IMR-90 (cell line): Measurements from ENCODE around the gene IRF4. TPM values are rescaled to one million over a fixed set of nuclear protein-coding genes. Genes with fewer than 3 reads are reported as not detected.

Experiments
- ATAC-seq: fragments of 200-7000 bp; cut with Tn5 transposase; 2 replicates; pipeline ENCODE4 v1.9.1; 2020; ENCODE audit warnings: low read depth, mild to moderate bottlenecking, moderate library complexity
- BruUV-seq: library from RNA; stranded (reverse); fragments of 400-500 nt; replicated peaks from 2 replicates; lab custom pipeline; 2021; lab: Mats Ljungman, UMichigan
- CTCF ChIA-PET: fragments of 300-600 bp; formaldehyde crosslinking; extraction: SDS; loops from one replicate; lab custom pipeline; 2021; ENCODE audit warnings: antibody characterized with exemption; lab: Yijun Ruan, JAX
- POLR2A ChIA-PET: fragments of 300-600 bp; sonication (Branson Sonifier 250); formaldehyde crosslinking; loops from one replicate; lab custom pipeline; 2022; ENCODE audit warnings: antibody characterized with exemption; ENCODE audit not compliant: unreplicated experiment; lab: Charles Lee
- DNase-seq: peaks from one replicate; pipeline ENCODE4 v3.0.0; 2013
- H2AFZ ChIP-seq: replicated peaks from 2 replicates; pipeline ENCODE3; 2013; ENCODE audit warnings: low read length, mild to moderate bottlenecking; ENCODE audit not compliant: poor library complexity
- H2AK5ac ChIP-seq: 2 replicates; pipeline ENCODE4 v1.6.1; 2013; ENCODE audit warnings: low read depth, low read length, inconsistent platforms
- H2AK9ac ChIP-seq: replicated peaks from 2 replicates; pipeline ENCODE3; 2013; ENCODE audit warnings: mild to moderate bottlenecking, low read depth, low read length, moderate library complexity; ENCODE audit not compliant: poor library complexity
- H2BK120ac ChIP-seq: 2 replicates; pipeline ENCODE4 v1.6.1; 2013; ENCODE audit warnings: low read depth, low read length, inconsistent platforms
- H2BK15ac ChIP-seq: 3 replicates; pipeline ENCODE4 v1.6.1; 2013; ENCODE audit warnings: low read depth, low read length, inconsistent platforms
- H2BK20ac ChIP-seq: 2 replicates; pipeline ENCODE4 v1.6.1; 2013; ENCODE audit warnings: low read depth, mild to moderate bottlenecking, inconsistent platforms, low read length, moderate library complexity
- H2BK5ac ChIP-seq: 2 replicates; pipeline ENCODE4 v1.6.1; 2013; ENCODE audit warnings: mild to moderate bottlenecking, low read depth, low read length, inconsistent platforms; ENCODE audit not compliant: poor library complexity, severe bottlenecking
- H3K14ac ChIP-seq: replicated peaks from 2 replicates; pipeline ENCODE4 v1.6.1; 2013; ENCODE audit warnings: low read depth, low read length, inconsistent platforms
- H3K18ac ChIP-seq: 2 replicates; pipeline ENCODE4 v1.6.1; 2013; ENCODE audit warnings: low read depth, low read length, control low read depth
- H3K23ac ChIP-seq: 2 replicates; pipeline ENCODE4 v1.6.1; 2013; ENCODE audit warnings: low read depth, low read length, inconsistent platforms
- H3K27ac ChIP-seq: 2 replicates; pipeline ENCODE4 v1.5.1; 2013; ENCODE audit warnings: mild to moderate bottlenecking, control low read depth, low read length; ENCODE audit not compliant: insufficient read depth
- H3K27me3 ChIP-seq: 2 replicates; pipeline ENCODE4 v1.6.1; 2013; ENCODE audit warnings: low read length; ENCODE audit not compliant: control insufficient read depth, insufficient read depth
- H3K36me3 ChIP-seq: 2 replicates; pipeline ENCODE4 v1.6.1; 2013; ENCODE audit warnings: low read length, mixed read lengths; ENCODE audit not compliant: control insufficient read depth, insufficient read depth
- H3K4ac ChIP-seq: 2 replicates; pipeline ENCODE4 v1.6.1; 2013; ENCODE audit warnings: low read depth, low read length, inconsistent platforms
- H3K4me1 ChIP-seq: 2 replicates; pipeline ENCODE4 v1.6.1; 2013; ENCODE audit warnings: low read length, mixed read lengths; ENCODE audit not compliant: control insufficient read depth, insufficient read depth
- H3K4me2 ChIP-seq: 2 replicates; pipeline ENCODE4 v1.6.1; 2013; ENCODE audit warnings: low read depth, mild to moderate bottlenecking, control low read depth, low read length, moderate library complexity
- H3K4me3 ChIP-seq: 2 replicates; pipeline ENCODE4 v1.5.1; 2013; ENCODE audit warnings: low read depth, mild to moderate bottlenecking, control low read depth, low read length, moderate library complexity; ENCODE audit not compliant: insufficient read depth
- H3K56ac ChIP-seq: 2 replicates; pipeline ENCODE4 v1.6.1; 2013; ENCODE audit warnings: low read length, inconsistent platforms; ENCODE audit not compliant: insufficient read depth; ENCODE audit errors: extremely low read depth
- H3K79me1 ChIP-seq, 2 experiments: 2 replicates each; pipeline ENCODE4 v1.6.1; 2013; ENCODE audit warnings: low read length in 2 of 2, inconsistent platforms in 1 of 2, low read depth in 1 of 2
- H3K9ac ChIP-seq: 2 replicates; pipeline ENCODE4 v1.6.1; 2013; ENCODE audit warnings: low read depth, low read length, control low read depth
- H3K9me1 ChIP-seq: 2 replicates; pipeline ENCODE4 v1.6.1; 2013; ENCODE audit warnings: low read length, inconsistent platforms; ENCODE audit not compliant: insufficient read depth
- H3K9me3 ChIP-seq: 2 replicates; pipeline ENCODE4 v1.6.1; 2013; ENCODE audit warnings: low read length; ENCODE audit not compliant: control insufficient read depth, insufficient read depth
- H4K20me1 ChIP-seq: 2 replicates; pipeline ENCODE4 v1.6.1; 2013; ENCODE audit warnings: low read length, inconsistent platforms; ENCODE audit not compliant: insufficient read depth
- H4K5ac ChIP-seq: 2 replicates; pipeline ENCODE4 v1.6.1; 2013; ENCODE audit warnings: mild to moderate bottlenecking, low read depth, low read length, control low read depth
- H4K8ac ChIP-seq, 2 experiments: 2 replicates each; pipeline ENCODE4 v1.6.1; 2013; ENCODE audit warnings: low read depth in 2 of 2, low read length in 2 of 2, control low read depth in 1 of 2, inconsistent platforms in 1 of 2
- H4K91ac ChIP-seq: 2 replicates; pipeline ENCODE4 v1.6.1; 2013; ENCODE audit warnings: low read depth, low read length, inconsistent platforms; ENCODE audit not compliant: insufficient read depth
- BHLHE40 ChIP-seq: fragments of 150-350 bp; IDR thresholded peaks from 2 replicates; pipeline ENCODE4 v1.6.1; 2016; ENCODE audit warnings: mild to moderate bottlenecking, low read depth, low read length
- CEBPB ChIP-seq: IDR thresholded peaks from 2 replicates; pipeline ENCODE4 v1.6.1; 2012; ENCODE audit warnings: low read depth, low read length, improper control_type of control experiment
- CHD1 ChIP-seq: IDR thresholded peaks from 2 replicates; pipeline ENCODE4 v1.6.1; 2012; ENCODE audit warnings: low read depth, low read length, improper control_type of control experiment
- FOS ChIP-seq: fragments of 150-350 bp; IDR thresholded peaks from 2 replicates; pipeline ENCODE4 v1.6.1; 2016; ENCODE audit warnings: low read depth, low read length
- MAFK ChIP-seq: IDR thresholded peaks from 2 replicates; pipeline ENCODE4 v1.6.1; 2012; ENCODE audit warnings: low read depth, low read length, improper control_type of control experiment
- MAZ ChIP-seq: IDR thresholded peaks from 2 replicates; pipeline ENCODE4 v1.6.1; 2012; ENCODE audit warnings: low read depth, mild to moderate bottlenecking, low read length, improper control_type of control experiment, moderate library complexity, borderline replicate concordance
- MXI1 ChIP-seq: IDR thresholded peaks from 2 replicates; pipeline ENCODE4 v1.6.1; 2012; ENCODE audit warnings: low read depth, mild to moderate bottlenecking, low read length, moderate library complexity, borderline replicate concordance
- NFE2L2 ChIP-seq: fragments of 150-350 bp; IDR thresholded peaks from 2 replicates; pipeline ENCODE4 v1.6.1; 2016; ENCODE audit warnings: low read depth, mild to moderate bottlenecking, low read length
- POLR2A ChIP-seq: IDR thresholded peaks from 2 replicates; pipeline ENCODE4 v1.6.1; 2012; ENCODE audit warnings: mild to moderate bottlenecking, low read depth, low read length
- RAD21 ChIP-seq: IDR thresholded peaks from 2 replicates; pipeline ENCODE4 v1.6.1; 2012; ENCODE audit warnings: low read length, improper control_type of control experiment
- RCOR1 ChIP-seq: IDR thresholded peaks from 2 replicates; pipeline ENCODE4 v1.6.1; 2012; ENCODE audit warnings: mild to moderate bottlenecking, low read length, improper control_type of control experiment; ENCODE audit not compliant: insufficient replicate concordance
- RFX5 ChIP-seq: IDR thresholded peaks from 2 replicates; pipeline ENCODE4 v1.8.0; 2012; ENCODE audit warnings: low read depth, mild to moderate bottlenecking, low read length, moderate library complexity
- SMC3 ChIP-seq: fragments of 150-350 bp; IDR thresholded peaks from 2 replicates; pipeline ENCODE4 v1.6.1; 2016; ENCODE audit warnings: low read depth, mild to moderate bottlenecking, antibody characterized with exemption, low read length, moderate library complexity
- WGBS, 2 experiments: methylation state at CpG; one replicate each; pipeline versions ENCODE4 v1.1.5 to v1.1.7; 2013; ENCODE audit warnings: missing lambda C conversion rate in 2 of 2; ENCODE audit not compliant: insufficient read length in 1 of 2; ENCODE audit errors: extremely low coverage in 2 of 2; 5-methylcytosine and 5-hydroxymethylcytosine counted together
- dilution Hi-C: fragments of 300-500 bp; cut with HindIII; formaldehyde crosslinking; loops from one replicate; pipeline ENCODE4 v1.14.3; 2018; ENCODE audit warnings: low sequenced_read_pairs; ENCODE audit not compliant: unreplicated experiment
- in situ Hi-C: fragments of 300-500 bp; cut with MboI; formaldehyde crosslinking; loops from 3 replicates; pipeline ENCODE4 v1.14.3; 2019; ENCODE audit warnings: low sequenced_read_pairs, inconsistent platforms, mixed read lengths
- intact Hi-C: fragments of 100-400 bp; cut with micrococcal nuclease; formaldehyde crosslinking; loops from 2 replicates; pipeline ENCODE4 v1.10.0; 2022
- polyA plus RNA-seq, 3 experiments: library from polyadenylated mRNA; depleted of rRNA; stranded (reverse); fragments of >200 nt; gene quantifications; 2 replicates each; pipeline ENCODE4 v1.2.3, GENCODE V29; 2012; ENCODE audit warnings: low replicate concordance in 1 of 3
- total RNA-seq: library from RNA; depleted of rRNA; stranded (reverse); fragments of >200 nt; gene quantifications from 2 replicates; pipeline ENCODE4 v1.2.3, GENCODE V29; 2012
- TF ChIP-seq, protein P1 (sequence below): fragments of 150-350 bp; IDR thresholded peaks from 2 replicates; pipeline ENCODE4 v1.6.1; 2016; ENCODE audit warnings: low read depth, mild to moderate bottlenecking, low read length, moderate library complexity, borderline replicate concordance
- TF ChIP-seq, protein P2 (sequence below): conservative IDR thresholded peaks from 2 replicates; pipeline ENCODE4 v1.5.1; 2012; ENCODE audit warnings: mild to moderate bottlenecking, low read depth, low read length, improper control_type of control experiment
- TF ChIP-seq, protein P3 (sequence below): fragments of 150-350 bp; IDR thresholded peaks from 2 replicates; pipeline ENCODE4 v1.6.1; 2017; ENCODE audit warnings: mild to moderate bottlenecking, antibody characterized with exemption, low read length, low read depth

The IRF4 gene
- total and polyA plus RNA-seq, 2 of the 4 experiments (the other 2 are of a cell fraction), result not detected

DNA sequence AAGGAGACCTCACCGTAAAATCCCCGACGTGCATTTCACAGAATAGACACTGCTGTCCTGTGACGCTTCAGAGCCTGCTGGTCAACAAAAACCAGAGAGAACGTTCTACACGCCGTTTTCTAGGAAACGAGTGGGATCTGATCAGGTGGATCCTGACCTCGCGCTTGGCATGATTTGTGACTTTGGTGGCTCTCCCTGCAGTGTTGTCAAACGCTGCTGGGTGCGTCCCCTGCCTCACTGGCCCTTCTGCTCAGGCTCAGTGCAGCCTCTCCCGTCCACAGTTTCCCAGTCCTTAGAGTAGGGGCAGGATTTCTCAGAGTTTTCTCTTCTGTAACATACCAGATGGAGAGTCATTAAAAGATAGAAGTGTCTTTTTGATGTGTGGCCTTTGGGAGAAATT, 27.6 kb upstream of the IRF4 start:
- Histone ChIP-seq H3K56ac (no peak overlapping the region), H4K5ac (no peak overlapping the region), H3K9me3 (peaks cover 22% of the 10 kb centered on the region), H2AFZ (no peak overlapping the region), H2BK20ac (no peak overlapping the region), H3K4ac (no peak overlapping the region), H3K36me3 (no peaks in the 10 kb centered on the region), H3K27me3 (peaks cover 9% of the 10 kb centered on the region; the same call in 1 of the 2 replicates), H2BK5ac (no peak overlapping the region), H4K8ac (no peak overlapping the region), H3K4me3 (no peak overlapping the region), H3K23ac (no peak overlapping the region), H2AK9ac (no peak overlapping the region), H3K14ac (no peak overlapping the region), H2BK15ac (no peak overlapping the region), H4K91ac (no peak overlapping the region), H3K9me1 (no peaks in the 10 kb centered on the region), H3K18ac (no peak overlapping the region), H4K20me1 (no peaks in the 10 kb centered on the region), H3K9ac (no peak overlapping the region), H3K79me1 (no peaks in the 10 kb centered on the region), H2BK120ac (no peak overlapping the region), H3K4me2 (no peak overlapping the region), H3K4me1 (no peaks in the 10 kb centered on the region), H2AK5ac (no peak overlapping the region), H3K27ac (no peak overlapping the region)
- intact Hi-C loops, result no loop called here
- ChIA-PET POLR2A (no interaction called here), CTCF (no interaction called here)
- no TSS peak for BruUV-seq
- dilution Hi-C loops, result no loop called here
- WGBS, 2 experiments, result 83% methylated on average over 10 of the region's 13 CpGs; no CpG with 5 or more reads in 1 of the 2 experiments
- no peak for DNase-seq
- no peak for ATAC-seq
- TF ChIP-seq MAFK (no peak), RAD21 (no peak), MXI1 (no peak), FOS (no peak), SMC3 (no peak), BHLHE40 (no peak), RCOR1 (no peak), RFX5 (no peak), CEBPB (no peak), CHD1 (no peak), POLR2A (no peak), NFE2L2 (no peak), MAZ (no peak)
- TF ChIP-seq, protein P1, sequence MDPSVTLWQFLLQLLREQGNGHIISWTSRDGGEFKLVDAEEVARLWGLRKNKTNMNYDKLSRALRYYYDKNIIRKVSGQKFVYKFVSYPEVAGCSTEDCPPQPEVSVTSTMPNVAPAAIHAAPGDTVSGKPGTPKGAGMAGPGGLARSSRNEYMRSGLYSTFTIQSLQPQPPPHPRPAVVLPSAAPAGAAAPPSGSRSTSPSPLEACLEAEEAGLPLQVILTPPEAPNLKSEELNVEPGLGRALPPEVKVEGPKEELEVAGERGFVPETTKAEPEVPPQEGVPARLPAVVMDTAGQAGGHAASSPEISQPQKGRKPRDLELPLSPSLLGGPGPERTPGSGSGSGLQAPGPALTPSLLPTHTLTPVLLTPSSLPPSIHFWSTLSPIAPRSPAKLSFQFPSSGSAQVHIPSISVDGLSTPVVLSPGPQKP, result no peak
- TF ChIP-seq, protein P2, sequence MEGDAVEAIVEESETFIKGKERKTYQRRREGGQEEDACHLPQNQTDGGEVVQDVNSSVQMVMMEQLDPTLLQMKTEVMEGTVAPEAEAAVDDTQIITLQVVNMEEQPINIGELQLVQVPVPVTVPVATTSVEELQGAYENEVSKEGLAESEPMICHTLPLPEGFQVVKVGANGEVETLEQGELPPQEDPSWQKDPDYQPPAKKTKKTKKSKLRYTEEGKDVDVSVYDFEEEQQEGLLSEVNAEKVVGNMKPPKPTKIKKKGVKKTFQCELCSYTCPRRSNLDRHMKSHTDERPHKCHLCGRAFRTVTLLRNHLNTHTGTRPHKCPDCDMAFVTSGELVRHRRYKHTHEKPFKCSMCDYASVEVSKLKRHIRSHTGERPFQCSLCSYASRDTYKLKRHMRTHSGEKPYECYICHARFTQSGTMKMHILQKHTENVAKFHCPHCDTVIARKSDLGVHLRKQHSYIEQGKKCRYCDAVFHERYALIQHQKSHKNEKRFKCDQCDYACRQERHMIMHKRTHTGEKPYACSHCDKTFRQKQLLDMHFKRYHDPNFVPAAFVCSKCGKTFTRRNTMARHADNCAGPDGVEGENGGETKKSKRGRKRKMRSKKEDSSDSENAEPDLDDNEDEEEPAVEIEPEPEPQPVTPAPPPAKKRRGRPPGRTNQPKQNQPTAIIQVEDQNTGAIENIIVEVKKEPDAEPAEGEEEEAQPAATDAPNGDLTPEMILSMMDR, result no peak
- TF ChIP-seq, protein P3, sequence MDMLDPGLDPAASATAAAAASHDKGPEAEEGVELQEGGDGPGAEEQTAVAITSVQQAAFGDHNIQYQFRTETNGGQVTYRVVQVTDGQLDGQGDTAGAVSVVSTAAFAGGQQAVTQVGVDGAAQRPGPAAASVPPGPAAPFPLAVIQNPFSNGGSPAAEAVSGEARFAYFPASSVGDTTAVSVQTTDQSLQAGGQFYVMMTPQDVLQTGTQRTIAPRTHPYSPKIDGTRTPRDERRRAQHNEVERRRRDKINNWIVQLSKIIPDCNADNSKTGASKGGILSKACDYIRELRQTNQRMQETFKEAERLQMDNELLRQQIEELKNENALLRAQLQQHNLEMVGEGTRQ, result no peak
- in situ Hi-C loops, result no loop called here
